HG03025 (cell line): ENCODE measurements around the gene SLC2A13.
"Not testable (repeated sequence)": the region's sequence is repeated elsewhere in the genome, so short reads cannot be mapped to it uniquely, and the experiment has no call there.

Experiments
- ATAC-seq: cut with Tn5 transposase; IDR thresholded peaks from one replicate; pipeline ENCODE4 v1.9.1; 2021; ENCODE audit warnings: mild to moderate bottlenecking, moderate library complexity; ENCODE audit not compliant: unreplicated experiment, low FRiP score

The SLC2A13 gene

GRCh38 chr12:39883411-39883810, 222.5 kb downstream of the SLC2A13 start:
- no peak for ATAC-seq

GRCh38 chr12:39878753-39879152, 227.1 kb downstream of the SLC2A13 start:
- no peak for ATAC-seq

GRCh38 chr12:39875721-39876120, 230.2 kb downstream of the SLC2A13 start:
- ATAC-seq, result no peak

- ATAC-seq, result no peak
These were observed 231.1 kb downstream of the SLC2A13 start for GRCh38 chr12:39874785-39875184.

GRCh38 chr12:39873065-39873464, 232.8 kb downstream of the SLC2A13 start:
- ATAC-seq, result no peak

- no peak for ATAC-seq
These were observed 233.5 kb downstream of the SLC2A13 start for GRCh38 chr12:39872425-39872824.

DNA sequence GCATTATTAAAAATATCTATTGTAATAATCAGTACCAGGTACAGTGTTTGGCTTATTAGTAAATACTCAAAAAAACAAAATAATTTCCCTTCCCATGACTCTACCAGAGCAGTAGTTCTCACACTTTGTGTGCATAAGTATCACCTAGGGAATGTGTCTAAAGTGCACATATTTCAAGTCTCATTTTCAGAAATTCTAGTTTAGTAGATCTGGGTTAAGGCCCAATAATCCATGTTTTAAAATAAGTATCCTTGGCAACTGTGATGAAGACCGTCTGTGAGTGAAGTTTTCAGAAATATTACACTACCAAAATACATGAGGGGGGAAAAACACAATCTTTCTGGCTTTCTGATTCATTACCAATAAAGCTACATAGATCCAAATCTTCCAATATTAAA, 237.6 kb downstream of the SLC2A13 start:
- ATAC-seq, result no peak

DNA sequence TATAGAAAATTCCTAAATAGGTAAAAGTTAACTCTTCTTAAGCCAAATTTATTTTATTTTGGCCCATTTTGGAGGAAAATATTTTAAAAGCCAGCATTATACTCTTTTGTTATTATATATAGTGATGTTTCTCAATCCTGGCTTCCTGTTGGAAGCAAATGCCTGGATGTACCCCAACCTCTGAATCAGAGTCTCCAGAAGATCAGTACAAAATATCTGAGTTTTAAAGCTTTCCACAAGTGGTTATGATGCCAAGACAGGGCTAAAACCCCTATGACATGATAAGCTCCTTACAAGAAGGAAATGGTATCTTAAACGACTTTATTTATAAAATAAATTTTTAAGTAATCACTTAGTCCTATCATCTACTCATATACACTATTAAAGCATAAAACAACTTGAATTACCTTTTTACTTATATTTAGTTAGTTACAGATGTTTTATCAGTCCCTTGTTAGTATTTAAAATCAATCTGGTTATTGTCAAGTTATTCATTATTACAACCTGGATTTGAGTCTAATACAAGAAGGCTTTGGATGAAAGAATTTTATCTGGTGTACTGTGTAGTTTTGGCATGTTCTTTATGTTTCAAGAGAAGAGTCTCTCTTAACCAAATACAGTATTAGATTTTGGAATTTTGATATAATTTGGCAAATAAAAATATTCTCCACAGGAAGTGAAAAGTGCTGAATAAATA, 238.1 kb downstream of the SLC2A13 start:
- no peak for ATAC-seq

DNA sequence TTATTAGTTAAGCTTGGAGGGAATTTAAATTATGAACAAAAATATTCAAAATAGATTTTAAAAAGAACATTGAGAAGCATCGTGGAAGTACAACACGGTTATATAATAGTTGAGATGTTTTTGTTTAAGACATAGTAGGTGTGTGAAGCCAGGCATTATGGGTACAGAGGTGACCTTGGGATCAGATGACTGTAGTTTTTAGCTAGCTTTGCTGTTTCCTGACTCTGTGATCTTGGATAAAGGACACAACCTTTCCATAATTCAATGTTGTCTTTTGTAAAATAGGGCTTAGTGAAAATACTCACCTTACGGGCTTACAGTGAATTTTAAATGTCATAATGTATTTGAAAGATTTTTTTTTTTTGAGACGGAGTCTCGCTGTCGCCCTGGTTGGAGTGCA, 239.7 kb downstream of the SLC2A13 start:
- no peak for ATAC-seq

DNA sequence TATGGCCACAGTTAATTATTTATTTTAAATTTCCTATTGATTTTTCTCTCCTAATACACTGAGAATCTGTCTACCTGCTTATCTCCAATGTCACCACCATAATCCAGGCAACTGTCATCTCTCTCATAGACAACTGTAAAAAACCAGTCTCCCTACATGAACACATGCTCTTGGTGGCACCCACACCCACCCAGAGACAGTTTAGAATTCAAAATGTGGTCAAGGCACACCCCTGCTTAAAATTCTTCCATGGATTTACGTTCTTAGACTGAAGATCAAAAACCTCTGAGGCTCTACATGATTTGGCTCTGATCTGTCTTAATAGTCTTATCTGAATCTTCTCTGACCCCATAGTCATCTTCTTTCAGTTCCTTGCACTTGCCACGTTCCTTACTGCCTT, 245.2 kb downstream of the SLC2A13 start:
- no peak for ATAC-seq

GRCh38 chr12:39853003-39853402, 252.9 kb downstream of the SLC2A13 start:
- no peak for ATAC-seq

- no peak for ATAC-seq
These were observed 253.5 kb downstream of the SLC2A13 start for GRCh38 chr12:39852346-39852745.

- not testable (repeated sequence) for ATAC-seq
These were observed 257.7 kb downstream of the SLC2A13 start for GRCh38 chr12:39848218-39848617.

DNA sequence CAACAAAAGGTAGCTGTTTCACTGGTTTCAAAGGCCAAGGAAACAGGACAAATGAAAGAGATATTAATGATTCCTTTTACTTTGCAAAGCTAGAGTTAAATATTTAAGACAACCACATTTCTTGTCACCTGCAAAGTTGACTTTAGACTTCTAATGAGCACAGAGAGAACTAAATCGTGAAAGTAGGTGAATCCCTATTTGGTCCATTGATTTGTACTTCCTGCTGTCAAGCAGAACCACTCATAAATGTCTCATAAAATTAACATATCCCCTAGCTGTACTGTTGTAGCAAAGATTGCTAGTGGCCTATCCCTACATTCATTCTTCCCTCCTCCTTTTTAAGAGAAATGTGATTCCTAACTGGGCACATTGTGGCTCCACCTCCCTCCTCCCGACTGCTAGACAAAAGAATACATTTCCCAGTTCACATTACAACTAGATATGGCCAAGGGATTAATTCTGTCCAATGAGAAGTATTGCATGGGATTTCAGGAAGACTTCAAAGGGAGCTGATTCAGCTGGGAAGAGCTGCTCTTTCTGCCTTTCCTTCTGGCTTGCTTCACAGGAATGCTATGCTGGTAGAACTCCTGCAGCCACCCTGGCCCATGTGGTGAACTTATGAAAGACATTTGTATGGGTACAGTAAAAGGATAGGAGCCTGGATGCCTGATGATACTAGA, 258.8 kb downstream of the SLC2A13 start:
- ATAC-seq, result no peak

DNA sequence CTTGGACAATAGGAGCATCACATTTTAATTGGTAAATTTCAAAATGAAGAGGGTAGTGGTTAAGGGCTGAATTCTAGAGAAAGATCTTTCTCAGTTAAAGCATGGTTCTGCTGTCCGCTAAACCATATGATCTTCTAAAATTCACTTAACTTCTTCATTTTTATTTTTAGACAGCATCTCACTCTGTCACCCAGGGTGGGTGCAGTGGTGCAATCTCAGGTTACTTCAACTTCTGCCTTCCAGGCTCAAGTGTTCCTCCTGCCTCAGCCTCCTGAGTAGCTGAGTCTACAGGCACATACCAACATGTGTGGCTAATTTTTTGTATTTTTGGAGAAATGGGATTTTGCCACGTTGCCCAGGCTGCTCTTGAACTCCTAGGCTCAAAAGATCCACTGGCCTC, 259.6 kb downstream of the SLC2A13 start:
- ATAC-seq, result no peak

DNA sequence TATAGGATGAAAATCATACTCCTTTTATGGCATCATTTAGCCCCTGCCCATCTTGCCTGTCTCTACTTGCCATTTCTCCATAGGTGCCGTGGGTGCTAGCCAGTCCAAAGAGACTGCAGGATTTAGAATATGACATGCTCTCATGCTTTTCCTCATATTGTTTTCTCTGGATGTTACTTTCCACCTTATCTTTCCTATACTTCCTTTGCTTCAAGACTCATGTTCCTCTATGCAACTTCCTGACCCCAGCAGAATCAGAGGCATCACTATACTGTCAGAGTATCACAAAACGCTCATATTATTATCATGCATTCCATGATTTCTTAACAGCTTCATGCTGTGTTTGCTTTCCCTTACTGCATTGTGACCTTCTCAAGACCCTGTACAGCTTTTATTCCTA, 265.5 kb downstream of the SLC2A13 start:
- no peak for ATAC-seq

GRCh38 chr12:39839072-39839471, 266.8 kb downstream of the SLC2A13 start:
- no peak for ATAC-seq

DNA sequence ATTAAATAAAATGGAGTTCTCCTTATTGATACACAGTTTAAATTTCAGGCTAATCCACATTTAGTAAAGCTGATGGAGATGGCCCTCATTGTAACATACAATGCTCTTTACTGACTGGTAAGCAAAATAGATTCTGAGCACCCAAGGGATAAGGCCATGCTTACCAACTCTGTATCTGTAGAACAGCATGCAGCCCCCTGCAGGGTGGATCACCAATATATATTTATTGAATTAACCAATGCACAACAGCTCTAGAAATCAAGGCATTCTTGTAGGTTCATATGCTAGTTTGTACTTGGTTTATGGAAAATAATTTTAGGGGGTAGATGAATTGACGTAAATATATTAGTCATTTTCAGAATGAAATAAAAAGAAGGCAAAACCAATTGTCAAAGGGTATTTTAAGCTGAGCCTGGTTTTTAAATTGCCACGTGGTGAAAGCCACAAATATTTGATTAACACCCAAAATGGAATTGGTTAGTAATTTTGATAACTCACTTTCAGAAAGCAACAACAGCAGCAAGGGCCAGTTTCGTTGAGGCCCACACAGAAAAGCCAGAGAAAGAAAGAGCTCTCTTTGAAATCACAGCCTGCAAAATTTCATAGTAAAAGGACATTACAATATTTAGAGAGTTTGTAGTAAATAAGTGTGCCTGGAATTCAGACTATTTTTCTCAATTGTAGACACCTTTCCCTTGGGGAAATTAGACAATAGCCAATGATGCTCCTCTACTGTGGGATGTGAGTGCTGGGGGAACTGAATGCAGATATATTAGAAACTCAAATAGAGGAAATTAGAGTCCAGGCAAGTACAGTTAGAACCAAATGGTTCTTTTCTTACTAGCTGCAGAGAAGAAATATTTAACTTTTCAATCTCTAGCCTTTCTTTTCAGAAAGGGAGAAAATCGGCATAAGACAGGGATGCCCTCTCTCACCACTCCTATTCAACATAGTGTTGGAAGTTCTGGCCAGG, 270.1 kb downstream of the SLC2A13 start:
- ATAC-seq, result peak; percentile 61

DNA sequence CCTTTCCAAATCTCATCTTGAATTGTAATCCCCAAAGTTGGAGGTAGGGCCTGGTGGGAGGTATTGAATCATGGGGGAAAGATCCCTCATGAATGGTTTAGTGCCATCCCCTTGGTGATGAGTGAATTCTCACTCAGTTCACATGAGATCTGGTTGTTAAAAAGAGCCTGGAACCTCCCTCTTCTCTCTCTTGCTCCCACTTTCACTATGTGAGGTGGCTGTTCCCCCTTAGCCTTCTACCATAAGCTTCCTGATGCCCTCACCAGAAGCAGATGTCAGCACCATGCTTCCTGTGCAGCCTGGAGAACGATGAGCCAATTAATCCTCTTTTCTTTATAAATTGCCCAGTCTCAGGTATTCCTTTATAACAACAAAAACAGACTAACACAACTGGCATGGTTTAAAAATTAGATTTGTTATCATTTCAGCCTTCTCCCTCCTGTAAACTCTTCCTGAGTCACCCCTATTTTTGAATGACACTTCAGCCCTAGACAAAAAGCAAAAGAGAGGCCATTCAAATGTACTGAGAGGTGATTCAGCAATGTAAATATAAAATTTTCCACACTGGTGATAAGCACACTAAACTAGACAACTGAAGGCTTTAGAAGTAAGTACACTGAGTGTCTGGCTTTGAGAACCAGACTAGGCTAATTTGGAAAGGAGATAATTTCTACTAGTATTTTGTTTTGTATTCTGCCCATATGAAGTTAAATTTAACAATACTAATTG, 274.1 kb downstream of the SLC2A13 start:
- ATAC-seq, result no peak

DNA sequence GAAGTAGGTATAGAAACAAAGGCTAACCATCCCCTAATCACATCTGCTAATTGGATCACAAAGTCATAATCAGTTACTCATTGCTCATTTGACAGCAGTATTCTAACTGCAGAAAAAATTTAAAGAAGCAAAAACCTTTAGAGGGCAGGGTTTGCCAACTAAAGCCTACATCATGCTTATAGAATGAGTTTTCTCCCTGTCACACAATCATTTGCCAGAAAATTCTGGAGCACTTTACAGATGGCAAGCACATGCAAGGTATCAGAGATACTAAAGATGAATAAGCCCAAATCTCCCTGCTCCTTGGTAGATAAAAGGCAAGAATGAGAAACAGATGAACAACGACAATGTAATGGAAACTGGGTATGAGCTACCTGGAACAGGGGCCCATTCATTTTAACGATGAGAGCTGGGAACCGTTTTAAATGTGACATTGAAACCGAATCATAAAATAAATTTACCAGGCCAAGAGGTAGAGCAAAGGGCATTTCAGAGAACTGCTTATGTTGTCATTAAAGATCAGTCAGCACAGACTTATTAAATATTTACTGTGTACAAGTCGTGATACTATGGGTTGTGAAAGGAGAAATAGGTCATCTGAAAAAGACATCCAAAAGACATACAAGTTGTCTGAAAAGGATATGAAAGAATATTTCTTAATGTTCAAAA, 274.9 kb downstream of the SLC2A13 start:
- no peak for ATAC-seq
